HEK293 (cell line): ENCODE measurements around the gene TEX52.

ENCODE experiments used
- GFI1B ChIP-seq: fragments of 450-650 bp; formaldehyde crosslinking; IDR thresholded peaks from 2 replicates; pipeline ENCODE4 v1.5.1; 2016; ENCODE audit warnings: missing biosample characterization, missing genetic modification characterization
- HIC1 ChIP-seq: fragments of 450-650 bp; formaldehyde crosslinking; IDR thresholded peaks from 2 replicates; pipeline ENCODE4 v1.5.1; 2016; ENCODE audit warnings: missing biosample characterization, missing genetic modification characterization
- IKZF3 ChIP-seq: fragments of 450-650 bp; IDR thresholded peaks from 2 replicates; pipeline ENCODE4 v1.5.0; 2018; ENCODE audit warnings: missing biosample characterization, mild to moderate bottlenecking, missing genetic modification characterization, moderate library complexity
- KLF1 ChIP-seq: fragments of 450-650 bp; formaldehyde crosslinking; IDR thresholded peaks from 2 replicates; pipeline ENCODE4 v1.5.1; 2016; ENCODE audit warnings: missing biosample characterization, missing genetic modification characterization
- KLF16 ChIP-seq: fragments of 450-650 bp; formaldehyde crosslinking; IDR thresholded peaks from 2 replicates; pipeline ENCODE4 v1.5.1; 2017; ENCODE audit warnings: missing biosample characterization, missing genetic modification characterization
- KLF7 ChIP-seq: fragments of 450-650 bp; formaldehyde crosslinking; IDR thresholded peaks from 2 replicates; pipeline ENCODE4 v1.5.1; 2016; ENCODE audit warnings: missing biosample characterization, missing genetic modification characterization, borderline replicate concordance
- KLF8 ChIP-seq: fragments of 450-650 bp; formaldehyde crosslinking; IDR thresholded peaks from 2 replicates; pipeline ENCODE4 v1.5.1; 2016; ENCODE audit warnings: missing biosample characterization, missing genetic modification characterization
- MZF1 ChIP-seq: fragments of 450-650 bp; formaldehyde crosslinking; IDR thresholded peaks from 2 replicates; pipeline ENCODE4 v1.5.1; 2017; ENCODE audit warnings: missing biosample characterization, missing genetic modification characterization, borderline replicate concordance
- SP2 ChIP-seq: fragments of 450-650 bp; formaldehyde crosslinking; IDR thresholded peaks from 2 replicates; pipeline ENCODE4 v1.5.1; 2016; ENCODE audit warnings: missing biosample characterization, missing genetic modification characterization
- TRIM28 ChIP-seq: IDR thresholded peaks from 2 replicates; pipeline ENCODE4 v1.6.1; 2011; ENCODE audit warnings: low read length, control low read depth, borderline replicate concordance
- ZBTB20 ChIP-seq: fragments of 450-650 bp; formaldehyde crosslinking; IDR thresholded peaks from 2 replicates; pipeline ENCODE4 v1.5.1; 2016; ENCODE audit warnings: missing biosample characterization, missing genetic modification characterization
- ZFHX2 ChIP-seq: fragments of 450-650 bp; formaldehyde crosslinking; conservative IDR thresholded peaks from 2 replicates; pipeline ENCODE4 v1.5.1; 2016; ENCODE audit warnings: missing biosample characterization, missing genetic modification characterization
- ZIC2 ChIP-seq: fragments of 450-650 bp; formaldehyde crosslinking; IDR thresholded peaks from 2 replicates; pipeline ENCODE4 v1.5.1; 2016; ENCODE audit warnings: missing biosample characterization, missing genetic modification characterization
- ZNF146 ChIP-seq: fragments of 450-650 bp; formaldehyde crosslinking; IDR thresholded peaks from 2 replicates; pipeline ENCODE4 v1.5.1; 2016; ENCODE audit warnings: missing biosample characterization, missing genetic modification characterization
- ZNF184 ChIP-seq: fragments of 450-650 bp; IDR thresholded peaks from 2 replicates; pipeline ENCODE4 v1.5.1; 2018; ENCODE audit warnings: missing biosample characterization, mild to moderate bottlenecking, missing genetic modification characterization
- ZNF211 ChIP-seq: fragments of 450-650 bp; formaldehyde crosslinking; IDR thresholded peaks from 2 replicates; pipeline ENCODE4 v1.5.1; 2016; ENCODE audit warnings: low read depth, missing biosample characterization, missing genetic modification characterization
- ZNF366 ChIP-seq: fragments of 450-650 bp; formaldehyde crosslinking; conservative IDR thresholded peaks from 2 replicates; pipeline ENCODE4 v1.5.1; 2016; ENCODE audit warnings: missing biosample characterization, missing genetic modification characterization
- ZNF391 ChIP-seq: fragments of 450-650 bp; formaldehyde crosslinking; IDR thresholded peaks from 2 replicates; pipeline ENCODE4 v1.5.1; 2016; ENCODE audit warnings: low read depth, missing biosample characterization, missing genetic modification characterization, borderline replicate concordance
- ZNF416 ChIP-seq: fragments of 450-650 bp; formaldehyde crosslinking; IDR thresholded peaks from 2 replicates; pipeline ENCODE4 v1.5.1; 2016; ENCODE audit warnings: missing biosample characterization, missing genetic modification characterization
- ZNF426 ChIP-seq: fragments of 450-650 bp; formaldehyde crosslinking; IDR thresholded peaks from 2 replicates; pipeline ENCODE4 v1.5.1; 2017; ENCODE audit warnings: missing biosample characterization, missing genetic modification characterization, mild to moderate bottlenecking, inconsistent platforms, moderate library complexity
- ZNF449 ChIP-seq: fragments of 450-650 bp; formaldehyde crosslinking; IDR thresholded peaks from 2 replicates; pipeline ENCODE4 v1.5.1; 2017; ENCODE audit warnings: missing biosample characterization, mild to moderate bottlenecking, missing genetic modification characterization, moderate library complexity
- ZNF530 ChIP-seq: fragments of 450-650 bp; formaldehyde crosslinking; IDR thresholded peaks from 2 replicates; pipeline ENCODE4 v1.5.1; 2016; ENCODE audit warnings: low read depth, missing biosample characterization, missing genetic modification characterization
- ZNF560 ChIP-seq: fragments of 450-650 bp; formaldehyde crosslinking; IDR thresholded peaks from 2 replicates; pipeline ENCODE4 v1.5.1; 2017; ENCODE audit warnings: missing biosample characterization, missing genetic modification characterization, borderline replicate concordance
- ZNF580 ChIP-seq: fragments of 450-650 bp; formaldehyde crosslinking; IDR thresholded peaks from 2 replicates; pipeline ENCODE4 v1.5.1; 2016; ENCODE audit warnings: missing biosample characterization, missing genetic modification characterization
- ZNF660 ChIP-seq: fragments of 450-650 bp; IDR thresholded peaks from 2 replicates; pipeline ENCODE4 v1.5.1; 2018; ENCODE audit warnings: missing biosample characterization, mild to moderate bottlenecking, missing genetic modification characterization
- ZNF76 ChIP-seq: fragments of 450-650 bp; formaldehyde crosslinking; IDR thresholded peaks from 2 replicates; pipeline ENCODE4; 2016; ENCODE audit warnings: low read depth, missing biosample characterization, missing genetic modification characterization, borderline replicate concordance
- ZNF776 ChIP-seq: fragments of 450-650 bp; formaldehyde crosslinking; IDR thresholded peaks from 2 replicates; pipeline ENCODE4 v1.5.0; 2017; ENCODE audit warnings: missing biosample characterization, missing genetic modification characterization, borderline replicate concordance
- ZXDB ChIP-seq: fragments of 450-650 bp; formaldehyde crosslinking; IDR thresholded peaks from 2 replicates; pipeline ENCODE4 v1.5.1; 2016; ENCODE audit warnings: missing biosample characterization, missing genetic modification characterization
- TF ChIP-seq, protein P1 (sequence below): fragments of 450-650 bp; IDR thresholded peaks from 2 replicates; pipeline ENCODE4 v1.5.1; 2018; ENCODE audit warnings: missing biosample characterization, mild to moderate bottlenecking, missing genetic modification characterization
- TF ChIP-seq, protein P2 (sequence below): fragments of 450-650 bp; formaldehyde crosslinking; IDR thresholded peaks from 2 replicates; pipeline ENCODE4 v1.5.1; 2017; ENCODE audit warnings: missing biosample characterization, missing genetic modification characterization

The TEX52 gene

GRCh38 chr12:2812290-2813213 lies 44.3 kb downstream of the TEX52 start, which contains the start of gene ITFG2 (continued):
- TF ChIP-seq, protein P1, sequence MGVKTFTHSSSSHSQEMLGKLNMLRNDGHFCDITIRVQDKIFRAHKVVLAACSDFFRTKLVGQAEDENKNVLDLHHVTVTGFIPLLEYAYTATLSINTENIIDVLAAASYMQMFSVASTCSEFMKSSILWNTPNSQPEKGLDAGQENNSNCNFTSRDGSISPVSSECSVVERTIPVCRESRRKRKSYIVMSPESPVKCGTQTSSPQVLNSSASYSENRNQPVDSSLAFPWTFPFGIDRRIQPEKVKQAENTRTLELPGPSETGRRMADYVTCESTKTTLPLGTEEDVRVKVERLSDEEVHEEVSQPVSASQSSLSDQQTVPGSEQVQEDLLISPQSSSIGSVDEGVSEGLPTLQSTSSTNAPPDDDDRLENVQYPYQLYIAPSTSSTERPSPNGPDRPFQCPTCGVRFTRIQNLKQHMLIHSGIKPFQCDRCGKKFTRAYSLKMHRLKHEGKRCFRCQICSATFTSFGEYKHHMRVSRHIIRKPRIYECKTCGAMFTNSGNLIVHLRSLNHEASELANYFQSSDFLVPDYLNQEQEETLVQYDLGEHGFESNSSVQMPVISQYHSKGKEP: 0 out of 2 replicates have a peak, but pooled peaks have one; percentile 5
- no peak; the same call in 1 of the 2 replicates for TF ChIP-seq ZFHX2 (tag by site-specific recombination)
- TF ChIP-seq KLF1 (tag by site-specific recombination): peak; percentile 76
- peak; percentile 96 for TF ChIP-seq ZIC2
- TF ChIP-seq MZF1 (tag by site-specific recombination): no peak
- TF ChIP-seq ZNF366: peak; percentile 54
- TF ChIP-seq ZXDB (tag by site-specific recombination): peak; percentile 99
- peak; percentile 95 for TF ChIP-seq TRIM28
- peak; percentile 89 for TF ChIP-seq IKZF3
- TF ChIP-seq ZNF426 (tag by site-specific recombination): no peak
- no peak for TF ChIP-seq HIC1 (tag by site-specific recombination)
- no peak for TF ChIP-seq ZNF560 (tag by site-specific recombination)
- TF ChIP-seq KLF7 (tag by site-specific recombination): peak; percentile 65; the same call in 1 of the 2 replicates
- no peak for TF ChIP-seq ZNF211 (tag by site-specific recombination)
- peak; percentile 82; the same call in 1 of the 2 replicates for TF ChIP-seq ZBTB20 (tag by site-specific recombination)
- TF ChIP-seq SP2 (tag by site-specific recombination): peak; percentile 95
- TF ChIP-seq, protein P2, sequence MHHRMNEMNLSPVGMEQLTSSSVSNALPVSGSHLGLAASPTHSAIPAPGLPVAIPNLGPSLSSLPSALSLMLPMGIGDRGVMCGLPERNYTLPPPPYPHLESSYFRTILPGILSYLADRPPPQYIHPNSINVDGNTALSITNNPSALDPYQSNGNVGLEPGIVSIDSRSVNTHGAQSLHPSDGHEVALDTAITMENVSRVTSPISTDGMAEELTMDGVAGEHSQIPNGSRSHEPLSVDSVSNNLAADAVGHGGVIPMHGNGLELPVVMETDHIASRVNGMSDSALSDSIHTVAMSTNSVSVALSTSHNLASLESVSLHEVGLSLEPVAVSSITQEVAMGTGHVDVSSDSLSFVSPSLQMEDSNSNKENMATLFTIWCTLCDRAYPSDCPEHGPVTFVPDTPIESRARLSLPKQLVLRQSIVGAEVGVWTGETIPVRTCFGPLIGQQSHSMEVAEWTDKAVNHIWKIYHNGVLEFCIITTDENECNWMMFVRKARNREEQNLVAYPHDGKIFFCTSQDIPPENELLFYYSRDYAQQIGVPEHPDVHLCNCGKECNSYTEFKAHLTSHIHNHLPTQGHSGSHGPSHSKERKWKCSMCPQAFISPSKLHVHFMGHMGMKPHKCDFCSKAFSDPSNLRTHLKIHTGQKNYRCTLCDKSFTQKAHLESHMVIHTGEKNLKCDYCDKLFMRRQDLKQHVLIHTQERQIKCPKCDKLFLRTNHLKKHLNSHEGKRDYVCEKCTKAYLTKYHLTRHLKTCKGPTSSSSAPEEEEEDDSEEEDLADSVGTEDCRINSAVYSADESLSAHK (tag by site-specific recombination): peak; percentile 70; the same call in 1 of the 2 replicates
- TF ChIP-seq KLF8: peak; percentile 94
- TF ChIP-seq ZNF776: no peak
- TF ChIP-seq ZNF391: peak; percentile 95
- TF ChIP-seq ZNF580 (tag by site-specific recombination): peak; percentile 93
- TF ChIP-seq ZNF530 (tag by site-specific recombination): no peak
- peak; percentile 89 for TF ChIP-seq ZNF76 (tag by site-specific recombination)
- no peak for TF ChIP-seq ZNF416 (tag by site-specific recombination)
- TF ChIP-seq ZNF146 (tag by site-specific recombination): peak; percentile 93
- TF ChIP-seq ZNF660 (tag by site-specific recombination): peak; percentile 84
- peak; percentile 95 for TF ChIP-seq KLF16 (tag by site-specific recombination)
- peak; percentile 90 for TF ChIP-seq GFI1B (tag by site-specific recombination)
- TF ChIP-seq ZNF449 (tag by site-specific recombination): peak; percentile 45; the same call in 1 of the 2 replicates
- peak; percentile 62; the same call in 1 of the 2 replicates for TF ChIP-seq ZNF184 (tag by site-specific recombination)
